Measurements from ENCODE around the gene GNL1. TPM values are rescaled to one million over a fixed set of nuclear protein-coding genes. Genes with fewer than 3 reads are reported as not detected.

GNL1 gene
- total and polyA plus RNA-seq, 2 experiments from 2014 or later = 31.4 to 42.5 TPM

- Histone ChIP-seq H3K9me2 (ENCODE audit: insufficient read depth) (no peaks in the 10 kb centered on the region), H3K4me2 (no peak overlapping the region), H3K4me3 (no peak overlapping the region), H3K79me2 (replicated peaks; ENCODE audit: insufficient read depth) (no peaks in the 10 kb centered on the region), H4K20me1 (replicated peaks; ENCODE audit: insufficient read depth) (no peaks in the 10 kb centered on the region), H3F3A (replicated peaks; ENCODE audit: low read depth) (no peaks in the 10 kb centered on the region), H3K36me3 (ENCODE audit: insufficient read depth) (no peaks in the 10 kb centered on the region), H3K27me3 (ENCODE audit: insufficient read depth) (no peaks in the 10 kb centered on the region), H2AFZ (no peak overlapping the region), H3K27ac (ENCODE audit: low read depth) (no peak overlapping the region), H3K4me1 (ENCODE audit: insufficient read depth) (no peaks in the 10 kb centered on the region)
- Mint-ChIP-seq H3K9me3 (no peaks in the 10 kb centered on the region), H3K27ac (no peak overlapping the region), H3K4me1 (peaks cover 15% of the 10 kb centered on the region; the same call in 2 of the 3 replicates), H3K36me3 (ENCODE audit: low read depth) (no peaks in the 10 kb centered on the region), H3K4me3 (no peak overlapping the region), H3K27me3 (ENCODE audit: insufficient read depth, low read depth, poor library complexity) (peaks cover 10% of the 10 kb centered on the region)
- TF ChIP-seq ZNF462 (CRISPR knock-in tag; IDR thresholded peaks at IDR 0.05) (no peak), STAT1 (IDR thresholded peaks at IDR 0.05; ENCODE audit: unreplicated experiment) (no peak), ZNF114 (CRISPR knock-in tag; IDR thresholded peaks at IDR 0.05) (no peak)
- ATAC-seq (no peak), DNase-seq (ENCODE audit: low spot score) (no peak)
These were observed 48.2 kb downstream of the GNL1 start for GRCh38 chr6:30507849-30508827.
